GM18951 (cell line): ENCODE measurements around the gene CCNJ.

ENCODE experiments used
- POLR2A ChIP-seq: IDR thresholded peaks from 4 replicates; pipeline ENCODE4 v1.6.1; 2011; ENCODE audit warnings: mild to moderate bottlenecking; ENCODE audit not compliant: insufficient read length, insufficient read depth; ENCODE audit errors: extremely low read depth
- in situ Hi-C: fragments of 300-500 bp; cut with MboI; formaldehyde crosslinking; loops from one replicate; pipeline ENCODE4 v1.12.0; 2022; ENCODE audit warnings: low sequenced_read_pairs, mixed read lengths, inconsistent platforms; ENCODE audit not compliant: unreplicated experiment

Gene CCNJ

GRCh38 chr10:96043033-96043892, at the start of gene CCNJ:
Gene CCNJ, plus strand, starts transcription at chr10:96043583. Its CDS starts 811 bp downstream, at chr10:96044394.
- TF ChIP-seq POLR2A: peak; percentile 85
- in situ Hi-C loops: loop anchor here (25.0 kb wide), 1 partner anchor 269 kb away; the partner anchor contains the start of gene DNTT

GRCh38 chr10:95994376-95994775, 49.0 kb upstream of the CCNJ start:
- in situ Hi-C loops: loop anchor here (25.0 kb wide), 1 partner anchor 307 kb away; the partner anchor contains the start of gene TCTN3

DNA sequence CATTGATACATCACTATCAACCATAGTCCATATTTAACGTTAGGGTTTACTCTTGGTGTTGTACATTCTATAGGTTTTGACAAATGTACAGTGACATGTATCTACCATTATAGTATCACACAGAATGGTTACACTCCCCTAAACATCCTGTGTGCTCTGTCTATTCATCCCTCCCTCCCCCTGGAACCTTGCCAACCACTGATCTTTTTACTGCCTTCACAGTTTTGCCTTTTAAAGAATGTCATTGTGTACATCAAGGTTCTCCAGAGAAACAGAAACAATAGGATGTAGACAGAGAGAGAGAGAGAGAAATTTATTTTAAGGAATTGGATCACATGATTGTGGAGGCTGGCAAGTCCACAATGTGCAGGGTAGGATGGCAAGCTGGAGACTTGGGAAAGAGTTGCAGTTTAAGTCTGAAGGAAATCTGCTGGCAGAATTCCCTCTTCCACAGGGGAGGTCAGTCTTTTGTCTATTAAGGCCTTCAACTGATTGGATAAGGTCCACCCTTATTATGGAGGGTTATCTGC, 45.1 kb upstream of the CCNJ start:
- no peak for TF ChIP-seq POLR2A
- in situ Hi-C loops: loop anchor here (25.0 kb wide), 1 partner anchor 311 kb away; the partner anchor contains the start of gene TCTN3

DNA sequence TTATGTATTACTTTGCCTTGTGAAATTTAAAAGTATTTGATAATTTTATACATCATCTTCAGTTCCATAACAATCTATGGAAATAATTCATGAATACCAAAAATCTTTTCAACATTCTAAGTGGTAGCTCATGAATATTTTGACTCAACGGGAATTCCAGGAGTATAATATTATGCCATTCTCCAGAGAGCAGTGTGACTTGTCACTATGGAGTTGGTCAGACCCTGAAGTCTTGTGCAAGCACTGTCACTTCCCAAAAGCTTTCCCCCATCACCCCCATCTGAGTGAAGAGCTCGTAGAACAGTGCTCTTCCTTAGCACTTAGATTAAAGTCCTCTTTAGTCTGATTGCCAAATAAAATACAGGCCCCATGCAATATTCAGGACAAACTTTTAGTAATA, 29.4 kb upstream of the CCNJ start:
- TF ChIP-seq POLR2A: no peak
- in situ Hi-C loops: no loop called here

- in situ Hi-C loops: no loop called here
Observed at GRCh38 chr10:96014473-96015102, 28.8 kb upstream of the CCNJ start.

GRCh38 chr10:96017191-96017687, 26.1 kb upstream of the CCNJ start:
- TF ChIP-seq POLR2A: no peak
- in situ Hi-C loops: no loop called here

More at GRCh38 chr10:96014473-96015102, 28.8 kb upstream of the CCNJ start:
- TF ChIP-seq POLR2A: no peak

DNA sequence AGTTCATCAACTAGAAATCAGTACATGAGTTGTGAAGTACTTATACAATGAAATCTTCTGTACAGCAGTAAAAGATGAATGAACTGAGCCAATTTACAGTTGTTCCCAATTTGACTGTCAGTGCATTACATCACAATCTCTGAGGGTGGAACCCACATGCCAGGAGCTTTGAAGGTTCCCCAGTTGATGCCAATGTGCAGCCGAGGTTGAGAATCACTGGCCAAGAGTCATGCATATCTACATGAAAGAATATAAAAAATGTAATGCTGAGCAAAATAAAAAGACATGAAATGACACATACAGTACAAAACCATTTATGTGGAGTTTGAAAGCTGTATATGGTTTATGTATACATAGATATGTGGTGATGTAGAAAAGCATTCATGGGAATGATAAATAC, 22.1 kb upstream of the CCNJ start:
- in situ Hi-C loops: no loop called here
- no peak for TF ChIP-seq POLR2A

DNA sequence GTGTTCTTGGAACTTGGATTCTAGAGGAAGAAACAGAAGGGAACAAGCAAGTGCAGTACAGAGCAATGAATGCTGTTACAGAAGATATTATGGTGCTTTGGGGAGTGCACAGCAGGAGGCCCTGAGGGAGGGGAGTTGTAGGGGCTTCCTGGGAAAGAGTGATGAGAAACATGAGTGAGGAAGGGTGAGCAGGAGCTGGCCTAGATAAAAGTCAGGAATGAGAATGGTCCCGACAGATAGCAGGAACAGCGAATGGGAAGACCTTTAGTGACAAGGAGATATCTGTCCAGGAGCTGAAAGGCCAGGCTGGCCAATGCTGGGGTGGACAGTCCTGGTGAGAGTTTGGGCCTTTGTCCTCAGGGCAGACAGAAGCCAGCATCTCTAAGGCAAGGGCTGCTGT, 20.6 kb upstream of the CCNJ start:
- in situ Hi-C loops: no loop called here
- no peak for TF ChIP-seq POLR2A

GRCh38 chr10:96023168-96023567, 20.2 kb upstream of the CCNJ start:
- in situ Hi-C loops: no loop called here

DNA sequence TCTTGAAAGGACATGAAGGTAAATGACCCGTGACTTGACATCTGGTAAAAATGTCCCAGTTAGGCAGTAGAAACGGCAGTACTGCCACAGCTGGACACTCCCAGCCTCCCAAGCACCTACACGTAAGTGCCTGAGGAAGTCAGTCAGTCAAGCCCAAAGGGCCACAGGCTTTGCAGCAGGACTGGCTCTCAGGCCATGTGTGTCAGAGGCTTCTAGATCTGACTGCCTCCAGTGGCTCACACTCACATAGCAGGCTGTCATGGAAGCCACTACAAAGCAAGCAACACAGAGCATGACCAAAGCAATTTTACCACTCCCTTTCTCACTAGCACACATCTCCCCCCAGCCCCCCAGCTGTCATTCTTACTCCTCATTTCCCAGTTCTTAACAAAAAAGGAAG, 17.8 kb upstream of the CCNJ start:
- in situ Hi-C loops: loop anchor here (25.0 kb wide), 1 partner anchor 287 kb away; the partner anchor contains the start of gene DNTT
- TF ChIP-seq POLR2A: no peak

More at GRCh38 chr10:96023168-96023567, 20.2 kb upstream of the CCNJ start:
- no peak for TF ChIP-seq POLR2A

DNA sequence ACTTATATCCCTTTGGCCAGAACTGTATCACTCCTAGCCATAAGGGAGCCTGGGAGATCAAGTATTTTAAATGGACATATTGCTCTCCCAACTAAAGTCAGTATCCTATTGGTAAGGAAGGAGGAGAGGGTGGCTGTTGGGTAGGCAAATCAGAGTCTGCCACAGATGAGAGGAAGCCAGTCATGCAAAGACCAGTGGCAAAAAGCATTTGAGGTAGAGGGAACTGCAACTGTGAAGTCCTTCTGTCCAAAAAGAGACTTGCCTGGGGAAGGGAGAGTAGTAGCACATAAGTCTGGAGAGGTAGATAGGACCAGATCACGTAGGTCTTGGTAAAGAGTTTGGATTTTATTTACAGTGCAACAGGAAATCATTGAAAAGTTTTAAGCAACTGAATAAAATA, 8.8 kb upstream of the CCNJ start:
- in situ Hi-C loops: loop anchor here (25.0 kb wide), 1 partner anchor 278 kb away; the partner anchor contains the start of gene DNTT
- TF ChIP-seq POLR2A: no peak

GRCh38 chr10:96038476-96039387, 4.7 kb upstream of the CCNJ start:
- TF ChIP-seq POLR2A: no peak
- in situ Hi-C loops: loop anchor here (25.0 kb wide), 1 partner anchor 274 kb away; the partner anchor contains the start of gene DNTT

DNA sequence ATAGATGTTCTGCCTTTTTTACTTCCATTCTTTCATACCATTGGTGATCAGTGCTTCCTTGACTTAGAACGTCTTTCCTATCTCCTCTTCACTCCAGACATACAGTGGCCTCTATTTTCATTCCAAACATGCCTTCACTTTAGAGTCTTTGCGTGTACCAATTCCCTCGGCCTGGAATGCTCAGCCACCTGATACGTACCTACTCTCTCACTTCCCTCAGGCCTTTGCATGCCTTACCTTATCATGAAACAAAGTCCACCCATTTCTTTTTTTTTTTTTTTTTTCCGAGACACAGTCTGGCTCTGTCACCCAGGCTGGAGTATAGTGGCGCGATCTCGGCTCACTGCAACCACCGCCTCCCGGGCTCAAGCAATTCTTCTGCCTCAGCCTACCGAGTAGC, 2.2 kb upstream of the CCNJ start:
- TF ChIP-seq POLR2A: no peak

More for the DNA sequence above, 2.2 kb upstream of the CCNJ start:
- in situ Hi-C loops: loop anchor here (25.0 kb wide), 1 partner anchor 271 kb away; the partner anchor contains the start of gene DNTT
